Measurements from ENCODE around the gene SLC25A19. TPM values are rescaled to one million over a fixed set of nuclear protein-coding genes. Genes with fewer than 3 reads are reported as not detected.

Gene SLC25A19
- total and polyA plus RNA-seq, 2 donors (not counting 1 experiment from before 2014, with no cell fraction given) = 36.8 to 46.4 TPM

DNA sequence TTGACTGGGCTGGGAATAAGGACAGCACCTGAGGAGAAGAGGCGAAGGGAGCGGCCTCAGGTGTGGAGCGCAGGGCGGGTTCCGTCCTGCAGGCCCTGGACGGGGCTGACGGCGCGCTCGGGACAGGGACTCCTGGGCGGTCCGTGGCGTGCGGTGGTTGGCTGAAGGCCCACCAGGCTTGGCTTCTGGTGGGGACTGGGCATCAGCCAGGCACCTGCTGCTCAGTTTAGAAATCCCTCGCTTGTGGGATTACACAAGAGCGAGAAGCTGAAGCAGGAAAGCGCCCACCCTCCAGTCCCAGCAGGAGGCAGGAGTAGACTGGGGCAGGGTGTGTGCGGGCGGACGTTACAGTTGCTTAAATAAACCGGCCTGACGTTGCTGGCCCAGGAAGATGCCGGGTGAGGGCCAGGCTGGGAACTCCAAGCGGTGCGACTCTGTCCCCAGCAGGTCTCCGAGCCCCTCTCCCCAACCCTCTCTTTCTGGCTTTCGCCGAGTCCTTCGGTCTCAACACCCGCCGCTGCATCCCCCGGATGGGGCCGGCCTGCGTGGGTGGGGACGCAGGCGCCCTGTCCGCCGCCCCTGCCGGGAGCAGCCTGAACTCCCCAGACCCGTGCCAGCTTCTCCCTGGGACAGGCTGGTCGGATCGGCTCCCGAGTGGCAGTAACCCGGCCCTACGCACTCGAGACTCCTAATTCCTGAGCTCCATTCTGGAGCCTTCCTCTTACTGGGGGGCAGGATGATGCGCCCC is 18.8 kb downstream of the SLC25A19 start:
- H3K4me1 ChIP-seq (ENCODE audit: control insufficient read depth in 2 of 2, insufficient read depth in 2 of 2, low read length in 2 of 2) = peaks cover 17 to 28% of the 10 kb centered on the region in 2 donors
- H3K36me3 ChIP-seq (replicated peaks in 1 of 2; ENCODE audit: control extremely low read depth in 1 of 2, control insufficient read depth in 1 of 2, extremely low read depth in 1 of 2, insufficient read depth in 2 of 2, low read length in 1 of 2) = peaks cover 0 to 29% of the 10 kb centered on the region in 2 experiments
- H2AFZ ChIP-seq (ENCODE audit: insufficient read depth, low read depth, low read length, poor library complexity, severe bottlenecking) = peak overlapping the region; percentile 89
- no peak for DNase-seq
- no peaks in the 10 kb centered on the region for H3K27me3 Mint-ChIP-seq
- peak overlapping the region; percentile 95 for H3K4me2 ChIP-seq (replicated peaks; ENCODE audit: low read depth, low read length, poor library complexity, severe bottlenecking)
- peak overlapping the region; percentile 84 to 90 for H3K27ac ChIP-seq (ENCODE audit: low read length in 2 of 2)
- no peaks in the 10 kb centered on the region for H4K20me1 ChIP-seq (ENCODE audit: control insufficient read depth, insufficient read depth, low read length, poor library complexity, severe bottlenecking)
- peak overlapping the region; percentile 86 for H3K9ac ChIP-seq (ENCODE audit: low read length)
- ChIA-PET POLR2A (interaction anchor here (0.5 to 4.2 kb wide), 17 partner anchors 9 to 397 kb away, joined by 3 to 40 read pairs (median 3); partner anchors contain the start of genes GGA3, GRB2, MRPS7 and NUP85), CTCF (interaction anchor here (0.6 to 3.7 kb wide), 43 partner anchors 9 to 493 kb away, joined by 3 to 62 read pairs (median 4); partner anchors contain the start of genes FDXR, GGA3, GRB2 and LLGL2)
- peak overlapping the region; percentile 27 to 98 (median 94) for H3K4me3 ChIP-seq (ENCODE audit: control extremely low read depth in 1 of 5, extremely low read depth in 1 of 5, insufficient read depth in 1 of 5, low read depth in 2 of 5, low read length in 4 of 5)
- no peaks in the 10 kb centered on the region for H3K9me3 ChIP-seq (ENCODE audit: control extremely low read depth in 1 of 3, control insufficient read depth in 2 of 3, insufficient read depth in 1 of 3, low read length in 2 of 3)
- peak overlapping the region; percentile 89 for H3K27ac Mint-ChIP-seq
- no peak for TF ChIP-seq EZH2 (IDR thresholded peaks at IDR 0.05; ENCODE audit: borderline replicate concordance, insufficient read depth, low read depth, low read length, poor library complexity, severe bottlenecking)
- TF ChIP-seq, protein P1, sequence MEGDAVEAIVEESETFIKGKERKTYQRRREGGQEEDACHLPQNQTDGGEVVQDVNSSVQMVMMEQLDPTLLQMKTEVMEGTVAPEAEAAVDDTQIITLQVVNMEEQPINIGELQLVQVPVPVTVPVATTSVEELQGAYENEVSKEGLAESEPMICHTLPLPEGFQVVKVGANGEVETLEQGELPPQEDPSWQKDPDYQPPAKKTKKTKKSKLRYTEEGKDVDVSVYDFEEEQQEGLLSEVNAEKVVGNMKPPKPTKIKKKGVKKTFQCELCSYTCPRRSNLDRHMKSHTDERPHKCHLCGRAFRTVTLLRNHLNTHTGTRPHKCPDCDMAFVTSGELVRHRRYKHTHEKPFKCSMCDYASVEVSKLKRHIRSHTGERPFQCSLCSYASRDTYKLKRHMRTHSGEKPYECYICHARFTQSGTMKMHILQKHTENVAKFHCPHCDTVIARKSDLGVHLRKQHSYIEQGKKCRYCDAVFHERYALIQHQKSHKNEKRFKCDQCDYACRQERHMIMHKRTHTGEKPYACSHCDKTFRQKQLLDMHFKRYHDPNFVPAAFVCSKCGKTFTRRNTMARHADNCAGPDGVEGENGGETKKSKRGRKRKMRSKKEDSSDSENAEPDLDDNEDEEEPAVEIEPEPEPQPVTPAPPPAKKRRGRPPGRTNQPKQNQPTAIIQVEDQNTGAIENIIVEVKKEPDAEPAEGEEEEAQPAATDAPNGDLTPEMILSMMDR (IDR thresholded peaks at IDR 0.05) = no peak
- intact Hi-C loops (cut with micrococcal nuclease) = loop anchor here (2.0 kb wide), 1 partner anchor 28 kb away; no protein-coding TSS in a partner anchor
- H3K27me3 ChIP-seq (replicated peaks in 1 of 4; ENCODE audit: control extremely low read depth in 1 of 4, control insufficient read depth in 3 of 4, insufficient read depth in 4 of 4, low read length in 3 of 4) = no peaks in the 10 kb centered on the region
- H3K79me2 ChIP-seq (ENCODE audit: control insufficient read depth, insufficient read depth, low read length) = peaks cover 24% of the 10 kb centered on the region
- ATAC-seq (ENCODE audit: low read depth) = peak; percentile 41
- WGBS (ENCODE audit: insufficient coverage) = 2% methylated on average over 47 of the region's 47 CpGs
- H3K4me3 Mint-ChIP-seq = peak overlapping the region; percentile 85
- peaks cover 23% of the 10 kb centered on the region for H3K4me1 Mint-ChIP-seq
- no peaks in the 10 kb centered on the region for H3K9me3 Mint-ChIP-seq (ENCODE audit: insufficient read depth)

Data from B cell (primary cell).